Loucy (cell line): ENCODE data around the gene SH3BP5L.
"Not testable (repeated sequence)": the region's sequence is repeated elsewhere in the genome, so short reads cannot be mapped to it uniquely, and the experiment has no call there.

Source experiments
- H2AFZ ChIP-seq: fragments of 200-600 bp; sonication (generic); 2 replicates; pipeline ENCODE4 v1.6.0; 2016; ENCODE audit warnings: antibody characterized with exemption, mild to moderate bottlenecking, low read length, moderate library complexity
- H3F3A ChIP-seq: fragments of 200-600 bp; 2 replicates; pipeline ENCODE4 v1.6.0; 2016; ENCODE audit warnings: antibody characterized with exemption, low read depth, mild to moderate bottlenecking
- H3K27me3 ChIP-seq: fragments of 200-600 bp; sonication (generic); 2 replicates; pipeline ENCODE4 v1.6.1; 2014; ENCODE audit warnings: low read length, mild to moderate bottlenecking; ENCODE audit not compliant: insufficient read depth, poor library complexity, severe bottlenecking
- H3K36me3 ChIP-seq: fragments of 200-600 bp; sonication (generic); 2 replicates; pipeline ENCODE4 v1.6.1; 2016; ENCODE audit warnings: low read length; ENCODE audit not compliant: insufficient read depth
- H3K4me1 ChIP-seq: fragments of 200-600 bp; sonication (generic); 2 replicates; pipeline ENCODE4 v1.5.1; 2014; ENCODE audit warnings: low read length, mild to moderate bottlenecking; ENCODE audit not compliant: insufficient read depth, poor library complexity, severe bottlenecking
- H3K4me2 ChIP-seq: fragments of 200-600 bp; sonication (generic); 2 replicates; pipeline ENCODE4 v1.6.0; 2014; ENCODE audit warnings: antibody characterized with exemption, low read length, low read depth, mild to moderate bottlenecking; ENCODE audit not compliant: poor library complexity, severe bottlenecking
- H3K4me3 ChIP-seq: fragments of 200-600 bp; sonication (generic); 2 replicates; pipeline ENCODE4 v1.5.1; 2014; ENCODE audit warnings: low read length, mild to moderate bottlenecking, mixed read lengths; ENCODE audit not compliant: poor library complexity, severe bottlenecking
- H3K79me2 ChIP-seq: fragments of 200-600 bp; sonication (generic); 2 replicates; pipeline ENCODE4 v1.6.1; 2014; ENCODE audit warnings: low read length; ENCODE audit not compliant: insufficient read depth
- H3K9ac ChIP-seq: fragments of 200-600 bp; sonication (generic); 2 replicates; pipeline ENCODE4 v1.6.0; 2014; ENCODE audit warnings: mild to moderate bottlenecking, low read depth, low read length, moderate library complexity; ENCODE audit not compliant: poor library complexity, severe bottlenecking
- H3K9me2 ChIP-seq: fragments of 200-600 bp; sonication (generic); replicated peaks from 2 replicates; pipeline ENCODE4 v1.6.1; 2016; ENCODE audit warnings: low read depth, low read length, mixed read lengths
- H3K9me3 ChIP-seq: fragments of 200-600 bp; sonication (generic); 2 replicates; pipeline ENCODE4 v1.6.1; 2014; ENCODE audit warnings: mild to moderate bottlenecking, antibody characterized with exemption, low read length, low read depth; ENCODE audit not compliant: insufficient read depth
- H4K20me1 ChIP-seq: fragments of 200-600 bp; sonication (generic); 2 replicates; pipeline ENCODE4 v1.6.0; 2014; ENCODE audit warnings: antibody characterized with exemption, low read length, mild to moderate bottlenecking; ENCODE audit not compliant: insufficient read depth, poor library complexity, severe bottlenecking
- EZH2phosphoT487 ChIP-seq: fragments of 200-600 bp; IDR thresholded peaks from 2 replicates; pipeline ENCODE4 v1.6.1; 2018; ENCODE audit warnings: antibody characterized with exemption, mild to moderate bottlenecking, moderate library complexity, borderline replicate concordance
- TF ChIP-seq, protein P1 (sequence below): fragments of 200-600 bp; sonication (generic); conservative IDR thresholded peaks from 2 replicates; pipeline ENCODE4 v1.5.1; 2014; ENCODE audit warnings: mild to moderate bottlenecking, antibody characterized with exemption, low read length

SH3BP5L gene

GRCh38 chr1:248790456-248790855 lies 35.3 kb downstream of the SH3BP5L start:
- Histone ChIP-seq H3K27me3 (no peaks in the 10 kb centered on the region), H3F3A (no peaks in the 10 kb centered on the region), H3K4me2 (no peak overlapping the region), H3K9ac (no peak overlapping the region), H3K79me2 (no peaks in the 10 kb centered on the region), H3K9me3 (no peaks in the 10 kb centered on the region; the same call in 1 of the 2 replicates), H4K20me1 (no peaks in the 10 kb centered on the region), H2AFZ (no peak overlapping the region), H3K4me3 (no peak overlapping the region), H3K36me3 (no peaks in the 10 kb centered on the region), H3K9me2 (no peaks in the 10 kb centered on the region), H3K4me1 (no peaks in the 10 kb centered on the region)
- TF ChIP-seq EZH2phosphoT487, result no peak
- TF ChIP-seq, protein P1, sequence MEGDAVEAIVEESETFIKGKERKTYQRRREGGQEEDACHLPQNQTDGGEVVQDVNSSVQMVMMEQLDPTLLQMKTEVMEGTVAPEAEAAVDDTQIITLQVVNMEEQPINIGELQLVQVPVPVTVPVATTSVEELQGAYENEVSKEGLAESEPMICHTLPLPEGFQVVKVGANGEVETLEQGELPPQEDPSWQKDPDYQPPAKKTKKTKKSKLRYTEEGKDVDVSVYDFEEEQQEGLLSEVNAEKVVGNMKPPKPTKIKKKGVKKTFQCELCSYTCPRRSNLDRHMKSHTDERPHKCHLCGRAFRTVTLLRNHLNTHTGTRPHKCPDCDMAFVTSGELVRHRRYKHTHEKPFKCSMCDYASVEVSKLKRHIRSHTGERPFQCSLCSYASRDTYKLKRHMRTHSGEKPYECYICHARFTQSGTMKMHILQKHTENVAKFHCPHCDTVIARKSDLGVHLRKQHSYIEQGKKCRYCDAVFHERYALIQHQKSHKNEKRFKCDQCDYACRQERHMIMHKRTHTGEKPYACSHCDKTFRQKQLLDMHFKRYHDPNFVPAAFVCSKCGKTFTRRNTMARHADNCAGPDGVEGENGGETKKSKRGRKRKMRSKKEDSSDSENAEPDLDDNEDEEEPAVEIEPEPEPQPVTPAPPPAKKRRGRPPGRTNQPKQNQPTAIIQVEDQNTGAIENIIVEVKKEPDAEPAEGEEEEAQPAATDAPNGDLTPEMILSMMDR, result no peak

DNA sequence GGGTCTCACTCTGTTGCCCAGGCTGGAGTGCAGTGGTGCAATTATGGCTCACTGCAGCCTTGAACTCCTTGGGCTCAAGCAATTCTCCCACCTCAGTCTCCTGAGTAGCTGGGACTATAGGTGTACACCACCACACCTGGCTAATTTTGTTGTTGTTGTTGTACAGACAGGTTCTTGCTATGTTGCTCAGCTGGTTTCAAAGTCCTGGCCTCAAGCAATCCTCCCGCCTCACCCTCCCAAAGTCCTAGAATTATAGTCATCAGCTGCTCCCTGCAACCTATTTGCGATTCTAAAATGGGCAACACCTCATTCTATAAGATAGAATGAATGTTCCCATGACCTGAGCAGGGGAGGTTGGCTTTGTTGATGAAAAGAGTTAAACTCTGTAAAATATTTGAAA lies 36.4 kb downstream of the SH3BP5L start:
- H3K4me1 ChIP-seq, H3K4me3 ChIP-seq, H3K36me3 ChIP-seq, H4K20me1 ChIP-seq, H3K79me2 ChIP-seq, H3F3A ChIP-seq, H2AFZ ChIP-seq, H3K27me3 ChIP-seq, H3K4me2 ChIP-seq, H3K9me2 ChIP-seq, H3K9ac ChIP-seq, H3K9me3 ChIP-seq: not testable (repeated sequence)

DNA sequence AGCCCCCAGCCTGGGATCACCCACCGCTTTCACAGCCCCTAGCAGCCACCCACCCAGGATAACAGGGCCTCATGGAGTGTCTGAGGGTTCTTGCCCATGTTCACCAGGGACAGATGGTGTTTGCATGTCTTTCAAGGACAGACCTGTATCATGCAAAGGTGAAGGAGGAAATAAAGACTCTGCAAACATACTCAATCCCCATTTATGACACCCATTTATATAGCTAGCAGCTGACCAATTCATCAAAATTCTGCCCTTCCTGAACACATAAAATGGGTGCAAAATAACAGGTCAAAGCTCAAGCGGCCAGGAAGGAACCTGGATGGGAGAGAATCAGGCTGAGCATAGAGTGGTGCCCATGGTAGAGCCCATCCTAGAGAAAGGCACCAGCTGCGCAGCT lies 37.4 kb downstream of the SH3BP5L start:
- H4K20me1 ChIP-seq, result no peaks in the 10 kb centered on the region
- H3K36me3 ChIP-seq, result no peaks in the 10 kb centered on the region
- H3F3A ChIP-seq, result no peaks in the 10 kb centered on the region
- no peaks in the 10 kb centered on the region for H3K27me3 ChIP-seq
- no peaks in the 10 kb centered on the region; the same call in 1 of the 2 replicates for H3K9me3 ChIP-seq
- no peak overlapping the region for H3K4me2 ChIP-seq
- no peak overlapping the region for H3K9ac ChIP-seq
- H3K4me3 ChIP-seq, result no peak overlapping the region
- TF ChIP-seq, protein P1, result no peak
- TF ChIP-seq EZH2phosphoT487, result no peak
- no peaks in the 10 kb centered on the region for H3K9me2 ChIP-seq
- no peaks in the 10 kb centered on the region for H3K79me2 ChIP-seq
- no peak overlapping the region for H2AFZ ChIP-seq
- no peaks in the 10 kb centered on the region for H3K4me1 ChIP-seq

- H3K36me3 ChIP-seq, result no peaks in the 10 kb centered on the region
- H3K79me2 ChIP-seq, result no peaks in the 10 kb centered on the region
- TF ChIP-seq, protein P1, result no peak
- no peak for TF ChIP-seq EZH2phosphoT487
- H3K4me3 ChIP-seq, result no peak overlapping the region
- no peaks in the 10 kb centered on the region for H3K27me3 ChIP-seq
- no peaks in the 10 kb centered on the region for H3F3A ChIP-seq
- no peak overlapping the region for H3K9ac ChIP-seq
- no peak overlapping the region for H2AFZ ChIP-seq
- no peak overlapping the region for H3K4me2 ChIP-seq
- H4K20me1 ChIP-seq, result no peaks in the 10 kb centered on the region
- H3K4me1 ChIP-seq, result no peaks in the 10 kb centered on the region
- no peaks in the 10 kb centered on the region for H3K9me2 ChIP-seq
- no peaks in the 10 kb centered on the region; the same call in 1 of the 2 replicates for H3K9me3 ChIP-seq
Observed at GRCh38 chr1:248787430-248787829, 38.3 kb downstream of the SH3BP5L start.
